HepG2 (cell line): Measurements from ENCODE around the gene CMTM1. TPM values are rescaled to one million over a fixed set of nuclear protein-coding genes. Genes with fewer than 3 reads are reported as not detected.

Experiments used
- AHR ChIP-seq: IDR thresholded peaks from 2 replicates; pipeline ENCODE4 v1.6.1; 2018; ENCODE audit warnings: missing genetic modification reagents, missing compliant biosample characterization
- EP300 ChIP-seq, 3 experiments: sonication (generic) in 1 of 3; formaldehyde crosslinking in 1 of 3; IDR thresholded peaks; 2 replicates each; pipeline versions ENCODE4 v1.5.1 to v1.6.1; 2011 to 2020; ENCODE audit warnings: low read depth in 2 of 3, low read length in 2 of 3, borderline replicate concordance in 1 of 3, improper control_type of control experiment in 1 of 3, mild to moderate bottlenecking in 1 of 3, missing genetic modification reagents in 1 of 3, moderate library complexity in 1 of 3
- GLMP ChIP-seq: sonication (generic); formaldehyde crosslinking; IDR thresholded peaks from 2 replicates; pipeline ENCODE4 v1.9.0; 2021; ENCODE audit warnings: missing genetic modification reagents, mild to moderate bottlenecking, borderline replicate concordance
- JUNB ChIP-seq: sonication (generic); formaldehyde crosslinking; IDR thresholded peaks from 2 replicates; pipeline ENCODE4 v1.8.0; 2022; ENCODE audit warnings: missing genetic modification reagents, mild to moderate bottlenecking, borderline replicate concordance
- MAF1 ChIP-seq: sonication (generic); formaldehyde crosslinking; IDR thresholded peaks from 2 replicates; pipeline ENCODE4 v1.5.0; 2020; ENCODE audit warnings: missing genetic modification reagents, borderline replicate concordance
- MAFG ChIP-seq: sonication (generic); formaldehyde crosslinking; IDR thresholded peaks from 2 replicates; pipeline ENCODE4 v1.5.1; 2020; ENCODE audit warnings: mild to moderate bottlenecking, missing genetic modification reagents
- NFATC3 ChIP-seq: sonication (generic); formaldehyde crosslinking; IDR thresholded peaks from 2 replicates; pipeline ENCODE4 v1.5.1; 2020; ENCODE audit warnings: mild to moderate bottlenecking, missing genetic modification reagents
- NFE2L2 ChIP-seq: fragments of 150-350 bp; IDR thresholded peaks from 2 replicates; pipeline ENCODE4 v1.6.1; 2014; ENCODE audit warnings: low read length
- NR2F1 ChIP-seq, 2 experiments: fragments of 450-650 bp in 1 of 2; formaldehyde crosslinking in 1 of 2; IDR thresholded peaks; 2 replicates each; pipeline versions ENCODE4 v1.5.0 to v1.6.1; 2016 to 2020; ENCODE audit warnings: mild to moderate bottlenecking in 1 of 2, missing compliant biosample characterization in 1 of 2, missing genetic modification reagents in 1 of 2, moderate library complexity in 1 of 2
- PCBP1 ChIP-seq: fragments of 200-400 bp; formaldehyde crosslinking; IDR thresholded peaks from 2 replicates; pipeline ENCODE4 v1.6.1; 2017; ENCODE audit warnings: mild to moderate bottlenecking, low read depth, low read length, borderline replicate concordance
- RELA ChIP-seq: sonication (generic); formaldehyde crosslinking; IDR thresholded peaks from 2 replicates; pipeline ENCODE4 v1.4.0; 2020; ENCODE audit warnings: missing genetic modification reagents
- REPIN1 ChIP-seq: sonication (generic); formaldehyde crosslinking; IDR thresholded peaks from 2 replicates; pipeline ENCODE4 v1.8.0; 2022; ENCODE audit warnings: missing genetic modification reagents, low read depth, mild to moderate bottlenecking, borderline replicate concordance
- SIX1 ChIP-seq: sonication (generic); formaldehyde crosslinking; IDR thresholded peaks from 2 replicates; pipeline ENCODE4 v1.4.0; 2020; ENCODE audit warnings: missing genetic modification reagents, borderline replicate concordance
- SOX6 ChIP-seq, 2 experiments: fragments of 450-650 bp in 1 of 2; sonication (generic) in 1 of 2; formaldehyde crosslinking in 1 of 2; IDR thresholded peaks; 2 replicates each; pipeline versions ENCODE4 v1.4.0 to v1.6.1; 2017 to 2020; ENCODE audit warnings: antibody characterized with exemption in 1 of 2, mild to moderate bottlenecking in 1 of 2, missing genetic modification reagents in 1 of 2
- ZNF143 ChIP-seq: sonication (generic); formaldehyde crosslinking; IDR thresholded peaks from 2 replicates; pipeline ENCODE4 v1.4.0; 2020; ENCODE audit warnings: missing genetic modification reagents
- ZNF207 ChIP-seq: fragments of 450-650 bp; IDR thresholded peaks from 2 replicates; pipeline ENCODE4 v1.6.1; 2016; ENCODE audit warnings: antibody characterized with exemption, borderline replicate concordance
- ZNF234 ChIP-seq: sonication (generic); formaldehyde crosslinking; conservative IDR thresholded peaks from 2 replicates; pipeline ENCODE4 v1.5.1; 2020; ENCODE audit warnings: mild to moderate bottlenecking, missing genetic modification reagents
- ZNF546 ChIP-seq: sonication (generic); formaldehyde crosslinking; conservative IDR thresholded peaks from 2 replicates; pipeline ENCODE4 v1.8.1; 2023; ENCODE audit warnings: mild to moderate bottlenecking, missing genetic modification reagents
- ZNF547 ChIP-seq: sonication (generic); formaldehyde crosslinking; IDR thresholded peaks from 2 replicates; pipeline ENCODE4 v1.5.1; 2020; ENCODE audit warnings: mild to moderate bottlenecking, missing genetic modification reagents
- ZNF589 ChIP-seq: sonication (generic); formaldehyde crosslinking; conservative IDR thresholded peaks from 2 replicates; pipeline ENCODE4 v1.8.0; 2022; ENCODE audit warnings: mild to moderate bottlenecking, moderate library complexity, missing genetic modification reagents
- ZNF629 ChIP-seq: sonication (generic); formaldehyde crosslinking; conservative IDR thresholded peaks from 2 replicates; pipeline ENCODE4 v1.5.0; 2020; ENCODE audit warnings: missing genetic modification reagents
- ZSCAN29 ChIP-seq: sonication (generic); formaldehyde crosslinking; conservative IDR thresholded peaks from 2 replicates; pipeline ENCODE4 v1.4.0; 2020; ENCODE audit warnings: mild to moderate bottlenecking, missing genetic modification reagents
- polyA plus RNA-seq, 8 experiments: library from polyadenylated mRNA; depleted of rRNA in 3 of 8; stranded (reverse) in 7 of 8; unstranded in 1 of 8; fragments of >200 nt; fragmentation: Illumina TruSeq in 4 of 8; extraction: Trizol in 4 of 8; gene quantifications; 2 replicates each; pipeline versions ENCODE4 v1.2.1 to v1.2.3, GENCODE V29; 2011 to 2016; ENCODE audit warnings: low read depth in 4 of 8, missing spikeins in 1 of 8, mixed read lengths in 1 of 8; ENCODE audit not compliant: insufficient read depth in 1 of 8
- total RNA-seq, 5 experiments: library from RNA; depleted of rRNA; stranded (reverse); fragments of >200 nt; fragmentation: Illumina TruSeq; extraction: Trizol; gene quantifications; 2 replicates each; pipeline ENCODE4 v1.2.3, GENCODE V29; 2016; ENCODE audit warnings: low read depth in 1 of 5
- TF ChIP-seq, protein P1 (sequence below): sonication (generic); formaldehyde crosslinking; IDR thresholded peaks from 2 replicates; pipeline ENCODE4 v1.5.0; 2020; ENCODE audit warnings: mild to moderate bottlenecking, missing genetic modification reagents
- TF ChIP-seq, protein P2 (sequence below): sonication (generic); formaldehyde crosslinking; IDR thresholded peaks from 2 replicates; pipeline ENCODE4 v1.8.0; 2022; ENCODE audit warnings: mild to moderate bottlenecking, missing genetic modification reagents; ENCODE audit not compliant: insufficient replicate concordance

The CMTM1 gene
- total and polyA plus RNA-seq, 2 of the 13 experiments (the other 11 are each of a cell fraction or from before 2014, with no cell fraction given) = 1.7 to 2.9 TPM

GRCh38 chr16:66516808-66517585 lies 49.2 kb upstream of the CMTM1 start (continued):
- TF ChIP-seq PCBP1 (no peak), ZNF629 (CRISPR knock-in tag) (peak; percentile 72), MAFG (CRISPR knock-in tag) (no peak), ZNF547 (CRISPR knock-in tag) (0 out of 2 replicates have a peak, but pooled peaks have one; percentile 64), REPIN1 (peak; percentile 85), ZSCAN29 (CRISPR knock-in tag) (no peak), ZNF143 (CRISPR knock-in tag) (peak; percentile 52; the same call in 1 of the 2 replicates), NFATC3 (CRISPR knock-in tag) (no peak), EP300 (IDR thresholded peaks at IDR 0.05; ENCODE audit: low read depth in 2 of 2, low read length in 2 of 2) (peak; percentile 65 to 94; a peak in 3 of 4 replicates), EP300 (CRISPR knock-in tag; IDR thresholded peaks at IDR 0.05; ENCODE audit: borderline replicate concordance) (peak; percentile 89), AHR (CRISPR knock-in tag) (no peak), GLMP (CRISPR knock-in tag) (no peak), RELA (CRISPR knock-in tag) (peak; percentile 96; the same call in 1 of the 2 replicates), NR2F1 (CRISPR knock-in tag; IDR thresholded peaks at IDR 0.05) (peak; percentile 51 to 60; a peak in 1 of 4 replicates), ZNF546 (CRISPR knock-in tag) (0 out of 2 replicates have a peak, but pooled peaks have one; percentile 20), SIX1 (CRISPR knock-in tag) (peak; percentile 50; the same call in 1 of the 2 replicates), MAF1 (CRISPR knock-in tag) (peak; percentile 88), SOX6 (IDR thresholded peaks at IDR 0.05) (no peak), SOX6 (CRISPR knock-in tag; IDR thresholded peaks at IDR 0.05) (peak; percentile 93), NFE2L2 (no peak), ZNF589 (0 out of 2 replicates have a peak, but pooled peaks have one; percentile 7), ZNF207 (no peak), ZNF234 (no peak), JUNB (CRISPR knock-in tag) (peak; percentile 91; the same call in 1 of the 2 replicates)
- TF ChIP-seq, protein P1, sequence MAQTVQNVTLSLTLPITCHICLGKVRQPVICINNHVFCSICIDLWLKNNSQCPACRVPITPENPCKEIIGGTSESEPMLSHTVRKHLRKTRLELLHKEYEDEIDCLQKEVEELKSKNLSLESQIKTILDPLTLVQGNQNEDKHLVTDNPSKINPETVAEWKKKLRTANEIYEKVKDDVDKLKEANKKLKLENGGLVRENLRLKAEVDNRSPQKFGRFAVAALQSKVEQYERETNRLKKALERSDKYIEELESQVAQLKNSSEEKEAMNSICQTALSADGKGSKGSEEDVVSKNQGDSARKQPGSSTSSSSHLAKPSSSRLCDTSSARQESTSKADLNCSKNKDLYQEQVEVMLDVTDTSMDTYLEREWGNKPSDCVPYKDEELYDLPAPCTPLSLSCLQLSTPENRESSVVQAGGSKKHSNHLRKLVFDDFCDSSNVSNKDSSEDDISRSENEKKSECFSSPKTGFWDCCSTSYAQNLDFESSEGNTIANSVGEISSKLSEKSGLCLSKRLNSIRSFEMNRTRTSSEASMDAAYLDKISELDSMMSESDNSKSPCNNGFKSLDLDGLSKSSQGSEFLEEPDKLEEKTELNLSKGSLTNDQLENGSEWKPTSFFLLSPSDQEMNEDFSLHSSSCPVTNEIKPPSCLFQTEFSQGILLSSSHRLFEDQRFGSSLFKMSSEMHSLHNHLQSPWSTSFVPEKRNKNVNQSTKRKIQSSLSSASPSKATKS (CRISPR knock-in tag) = no peak
- TF ChIP-seq, protein P2, sequence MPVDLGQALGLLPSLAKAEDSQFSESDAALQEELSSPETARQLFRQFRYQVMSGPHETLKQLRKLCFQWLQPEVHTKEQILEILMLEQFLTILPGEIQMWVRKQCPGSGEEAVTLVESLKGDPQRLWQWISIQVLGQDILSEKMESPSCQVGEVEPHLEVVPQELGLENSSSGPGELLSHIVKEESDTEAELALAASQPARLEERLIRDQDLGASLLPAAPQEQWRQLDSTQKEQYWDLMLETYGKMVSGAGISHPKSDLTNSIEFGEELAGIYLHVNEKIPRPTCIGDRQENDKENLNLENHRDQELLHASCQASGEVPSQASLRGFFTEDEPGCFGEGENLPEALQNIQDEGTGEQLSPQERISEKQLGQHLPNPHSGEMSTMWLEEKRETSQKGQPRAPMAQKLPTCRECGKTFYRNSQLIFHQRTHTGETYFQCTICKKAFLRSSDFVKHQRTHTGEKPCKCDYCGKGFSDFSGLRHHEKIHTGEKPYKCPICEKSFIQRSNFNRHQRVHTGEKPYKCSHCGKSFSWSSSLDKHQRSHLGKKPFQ = no peak
